DND-41 (cell line): ENCODE data around the gene UBAC1.

ENCODE experiments used
- EZH2 ChIP-seq: IDR thresholded peaks from 3 replicates; pipeline ENCODE4 v1.6.1; 2012; ENCODE audit warnings: borderline replicate concordance, low read depth, mild to moderate bottlenecking, moderate library complexity, low read length, inconsistent platforms; ENCODE audit not compliant: severe bottlenecking
- TF ChIP-seq, protein P1 (sequence below): IDR thresholded peaks from 2 replicates; pipeline ENCODE4 v1.5.1; 2012; ENCODE audit warnings: borderline replicate concordance, low read length, moderate library complexity, mild to moderate bottlenecking; ENCODE audit not compliant: poor library complexity, severe bottlenecking; ENCODE audit errors: extremely low read depth

GRCh38 chr9:136007934-136008692, 46.9 kb upstream of the UBAC1 start:
- no peak for TF ChIP-seq EZH2
- TF ChIP-seq, protein P1, sequence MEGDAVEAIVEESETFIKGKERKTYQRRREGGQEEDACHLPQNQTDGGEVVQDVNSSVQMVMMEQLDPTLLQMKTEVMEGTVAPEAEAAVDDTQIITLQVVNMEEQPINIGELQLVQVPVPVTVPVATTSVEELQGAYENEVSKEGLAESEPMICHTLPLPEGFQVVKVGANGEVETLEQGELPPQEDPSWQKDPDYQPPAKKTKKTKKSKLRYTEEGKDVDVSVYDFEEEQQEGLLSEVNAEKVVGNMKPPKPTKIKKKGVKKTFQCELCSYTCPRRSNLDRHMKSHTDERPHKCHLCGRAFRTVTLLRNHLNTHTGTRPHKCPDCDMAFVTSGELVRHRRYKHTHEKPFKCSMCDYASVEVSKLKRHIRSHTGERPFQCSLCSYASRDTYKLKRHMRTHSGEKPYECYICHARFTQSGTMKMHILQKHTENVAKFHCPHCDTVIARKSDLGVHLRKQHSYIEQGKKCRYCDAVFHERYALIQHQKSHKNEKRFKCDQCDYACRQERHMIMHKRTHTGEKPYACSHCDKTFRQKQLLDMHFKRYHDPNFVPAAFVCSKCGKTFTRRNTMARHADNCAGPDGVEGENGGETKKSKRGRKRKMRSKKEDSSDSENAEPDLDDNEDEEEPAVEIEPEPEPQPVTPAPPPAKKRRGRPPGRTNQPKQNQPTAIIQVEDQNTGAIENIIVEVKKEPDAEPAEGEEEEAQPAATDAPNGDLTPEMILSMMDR: no peak
